ENCODE results near the gene INSIG1. TPM values are rescaled to one million over a fixed set of nuclear protein-coding genes. Genes with fewer than 3 reads are reported as not detected.

The INSIG1 gene
- total and polyA plus RNA-seq, 2 donors (not counting 3 experiments of a cell fraction or from before 2014, with no cell fraction given), result 79.3 to 102 TPM

GRCh38 chr7:155266440-155266839 is 31.2 kb upstream of the INSIG1 start:
- intact Hi-C loops (cut with micrococcal nuclease) (no loop called here), dilution Hi-C loops (cut with MboI; ENCODE audit: extremely low pct_ligation_motif_present, low sequenced_read_pairs) (no loop called here)
- no peak for TF ChIP-seq MYC (IDR thresholded peaks at IDR 0.05; ENCODE audit: low read depth, low read length)
- TF ChIP-seq JUN (IDR thresholded peaks at IDR 0.05; ENCODE audit: borderline replicate concordance, insufficient read depth, insufficient read length, low read depth), result no peak
- TF ChIP-seq, protein P1, sequence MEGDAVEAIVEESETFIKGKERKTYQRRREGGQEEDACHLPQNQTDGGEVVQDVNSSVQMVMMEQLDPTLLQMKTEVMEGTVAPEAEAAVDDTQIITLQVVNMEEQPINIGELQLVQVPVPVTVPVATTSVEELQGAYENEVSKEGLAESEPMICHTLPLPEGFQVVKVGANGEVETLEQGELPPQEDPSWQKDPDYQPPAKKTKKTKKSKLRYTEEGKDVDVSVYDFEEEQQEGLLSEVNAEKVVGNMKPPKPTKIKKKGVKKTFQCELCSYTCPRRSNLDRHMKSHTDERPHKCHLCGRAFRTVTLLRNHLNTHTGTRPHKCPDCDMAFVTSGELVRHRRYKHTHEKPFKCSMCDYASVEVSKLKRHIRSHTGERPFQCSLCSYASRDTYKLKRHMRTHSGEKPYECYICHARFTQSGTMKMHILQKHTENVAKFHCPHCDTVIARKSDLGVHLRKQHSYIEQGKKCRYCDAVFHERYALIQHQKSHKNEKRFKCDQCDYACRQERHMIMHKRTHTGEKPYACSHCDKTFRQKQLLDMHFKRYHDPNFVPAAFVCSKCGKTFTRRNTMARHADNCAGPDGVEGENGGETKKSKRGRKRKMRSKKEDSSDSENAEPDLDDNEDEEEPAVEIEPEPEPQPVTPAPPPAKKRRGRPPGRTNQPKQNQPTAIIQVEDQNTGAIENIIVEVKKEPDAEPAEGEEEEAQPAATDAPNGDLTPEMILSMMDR (IDR thresholded peaks at IDR 0.05; ENCODE audit: extremely low read depth in 1 of 2, insufficient read depth in 1 of 2, low read depth in 1 of 2, low read length in 2 of 2), result no peak
- TF ChIP-seq GATA2 (IDR thresholded peaks at IDR 0.05; ENCODE audit: insufficient read depth, insufficient read length, low read depth, low read length), result no peak
- TF ChIP-seq POLR2AphosphoS5 (IDR thresholded peaks at IDR 0.05; ENCODE audit: insufficient read depth, low read depth, low read length), result no peak
- TF ChIP-seq POLR2A (IDR thresholded peaks at IDR 0.05; ENCODE audit: low read depth, low read length), result no peak
- TF ChIP-seq FOS (IDR thresholded peaks at IDR 0.05; ENCODE audit: borderline replicate concordance, insufficient read depth, low read length), result no peak
- TF ChIP-seq MAX (IDR thresholded peaks at IDR 0.05; ENCODE audit: insufficient read depth, insufficient read length), result no peak
- no peak for TF ChIP-seq EZH2 (IDR thresholded peaks at IDR 0.05; ENCODE audit: borderline replicate concordance, low read depth, low read length, severe bottlenecking)
- Histone ChIP-seq H4K20me1 (replicated peaks; ENCODE audit: control insufficient read depth, extremely low read depth, insufficient read depth, low read length) (no peaks in the 10 kb centered on the region), H2AFZ (ENCODE audit: low read depth, low read length) (no peak overlapping the region), H3K9ac (replicated peaks; ENCODE audit: extremely low read depth, insufficient read depth, low read length) (no peak overlapping the region), H3K79me2 (ENCODE audit: control insufficient read depth, insufficient read depth, low read length) (no peaks in the 10 kb centered on the region), H3K36me3 (ENCODE audit: control insufficient read depth in 2 of 2, extremely low read depth in 1 of 2, insufficient read depth in 2 of 2, low read length in 2 of 2) (no peaks in the 10 kb centered on the region), H3K4me1 (ENCODE audit: control insufficient read depth, extremely low read depth, insufficient read depth, low read length) (no peaks in the 10 kb centered on the region), H3K9me1 (replicated peaks; ENCODE audit: control insufficient read depth, extremely low read depth, insufficient read depth, low read length) (no peaks in the 10 kb centered on the region), H3K27me3 (ENCODE audit: control insufficient read depth in 2 of 2, insufficient read depth in 2 of 2, low read length in 2 of 2) (peaks cover 0 to 4% of the 10 kb centered on the region in 2 experiments), H3K9me3 (replicated peaks; ENCODE audit: control insufficient read depth, insufficient read depth, low read length) (no peaks in the 10 kb centered on the region), H3K4me3 (replicated peaks in 1 of 3; ENCODE audit: insufficient read depth in 1 of 3, low read depth in 1 of 3, low read length in 3 of 3) (no peak overlapping the region), H3K27ac (ENCODE audit: insufficient read depth, low read depth, low read length) (no peak overlapping the region), H3K4me2 (ENCODE audit: insufficient read depth, low read length) (no peak overlapping the region)
- FAIRE-seq (no peak), DNase-seq (ENCODE audit: low read depth, low spot score) (no peak)
- BruUV-seq (replicated peaks), result no TSS peak
- ChIA-PET CTCF (no interaction called here), POLR2A (no interaction called here)
